Globus pallidus (tissue), 1 donor: ENCODE measurements around the gene LTBP1.
"Not testable (repeated sequence)": the region's sequence is repeated elsewhere in the genome, so short reads cannot be mapped to it uniquely, and the experiment has no call there.

Source experiments
- DNase-seq: peaks from one replicate; pipeline ENCODE4 v3.0.0-alpha.2; 2015; ENCODE audit warnings: low spot score

The LTBP1 gene, protein sequence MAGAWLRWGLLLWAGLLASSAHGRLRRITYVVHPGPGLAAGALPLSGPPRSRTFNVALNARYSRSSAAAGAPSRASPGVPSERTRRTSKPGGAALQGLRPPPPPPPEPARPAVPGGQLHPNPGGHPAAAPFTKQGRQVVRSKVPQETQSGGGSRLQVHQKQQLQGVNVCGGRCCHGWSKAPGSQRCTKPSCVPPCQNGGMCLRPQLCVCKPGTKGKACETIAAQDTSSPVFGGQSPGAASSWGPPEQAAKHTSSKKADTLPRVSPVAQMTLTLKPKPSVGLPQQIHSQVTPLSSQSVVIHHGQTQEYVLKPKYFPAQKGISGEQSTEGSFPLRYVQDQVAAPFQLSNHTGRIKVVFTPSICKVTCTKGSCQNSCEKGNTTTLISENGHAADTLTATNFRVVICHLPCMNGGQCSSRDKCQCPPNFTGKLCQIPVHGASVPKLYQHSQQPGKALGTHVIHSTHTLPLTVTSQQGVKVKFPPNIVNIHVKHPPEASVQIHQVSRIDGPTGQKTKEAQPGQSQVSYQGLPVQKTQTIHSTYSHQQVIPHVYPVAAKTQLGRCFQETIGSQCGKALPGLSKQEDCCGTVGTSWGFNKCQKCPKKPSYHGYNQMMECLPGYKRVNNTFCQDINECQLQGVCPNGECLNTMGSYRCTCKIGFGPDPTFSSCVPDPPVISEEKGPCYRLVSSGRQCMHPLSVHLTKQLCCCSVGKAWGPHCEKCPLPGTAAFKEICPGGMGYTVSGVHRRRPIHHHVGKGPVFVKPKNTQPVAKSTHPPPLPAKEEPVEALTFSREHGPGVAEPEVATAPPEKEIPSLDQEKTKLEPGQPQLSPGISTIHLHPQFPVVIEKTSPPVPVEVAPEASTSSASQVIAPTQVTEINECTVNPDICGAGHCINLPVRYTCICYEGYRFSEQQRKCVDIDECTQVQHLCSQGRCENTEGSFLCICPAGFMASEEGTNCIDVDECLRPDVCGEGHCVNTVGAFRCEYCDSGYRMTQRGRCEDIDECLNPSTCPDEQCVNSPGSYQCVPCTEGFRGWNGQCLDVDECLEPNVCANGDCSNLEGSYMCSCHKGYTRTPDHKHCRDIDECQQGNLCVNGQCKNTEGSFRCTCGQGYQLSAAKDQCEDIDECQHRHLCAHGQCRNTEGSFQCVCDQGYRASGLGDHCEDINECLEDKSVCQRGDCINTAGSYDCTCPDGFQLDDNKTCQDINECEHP (N-terminal part only)

GRCh38 chr2:32946314-32947075, at the start of gene LTBP1:
TSS of gene LTBP1 (plus strand) at chr2:32946953. CDS start at chr2:32947325, 372 bp downstream.
- peak; percentile 78 for DNase-seq

- no peak for DNase-seq
Observed at GRCh38 chr2:32900246-32900973, 46.3 kb upstream of the LTBP1 start.

DNA sequence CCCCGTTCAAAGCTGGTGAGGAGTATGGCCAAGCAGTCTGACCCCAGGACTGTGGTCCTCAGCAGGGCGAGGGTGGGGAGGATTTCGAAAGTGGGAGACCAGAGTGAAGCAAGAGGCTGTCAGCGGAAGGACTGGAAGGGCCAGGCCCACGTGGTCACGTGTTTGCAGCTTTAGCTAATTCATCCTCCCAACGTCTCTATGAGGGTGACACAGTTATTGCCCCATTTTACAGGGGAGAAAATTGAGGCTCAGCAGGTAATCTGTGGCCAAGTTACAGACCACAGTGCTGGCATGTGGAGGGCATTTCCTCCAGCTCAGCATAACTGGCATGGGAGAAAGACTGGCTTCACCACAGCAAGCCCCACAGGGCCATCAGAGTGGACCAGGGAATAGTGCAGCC, 45.4 kb upstream of the LTBP1 start:
- no peak for DNase-seq

DNA sequence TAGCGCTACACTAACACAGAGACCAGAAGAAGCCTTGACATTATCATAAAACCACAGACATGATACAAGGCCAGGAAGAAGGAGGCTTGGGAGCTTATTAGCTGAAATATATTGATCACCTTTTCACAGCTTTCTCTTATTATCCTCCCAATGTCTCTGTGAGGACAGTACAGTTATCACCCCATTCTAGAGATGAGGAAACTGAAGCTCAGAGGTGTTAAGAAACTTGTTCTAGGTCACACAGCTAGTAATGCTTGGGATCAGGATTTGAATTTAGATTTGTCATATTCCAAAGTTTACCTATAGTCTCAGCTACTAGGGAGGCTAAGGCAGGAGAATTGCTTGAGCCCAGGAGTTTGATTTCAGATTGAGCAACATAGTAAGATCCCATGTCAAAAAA, 44.6 kb upstream of the LTBP1 start:
- no peak for DNase-seq

GRCh38 chr2:32902986-32903385, 43.8 kb upstream of the LTBP1 start:
- DNase-seq, result no peak

DNA sequence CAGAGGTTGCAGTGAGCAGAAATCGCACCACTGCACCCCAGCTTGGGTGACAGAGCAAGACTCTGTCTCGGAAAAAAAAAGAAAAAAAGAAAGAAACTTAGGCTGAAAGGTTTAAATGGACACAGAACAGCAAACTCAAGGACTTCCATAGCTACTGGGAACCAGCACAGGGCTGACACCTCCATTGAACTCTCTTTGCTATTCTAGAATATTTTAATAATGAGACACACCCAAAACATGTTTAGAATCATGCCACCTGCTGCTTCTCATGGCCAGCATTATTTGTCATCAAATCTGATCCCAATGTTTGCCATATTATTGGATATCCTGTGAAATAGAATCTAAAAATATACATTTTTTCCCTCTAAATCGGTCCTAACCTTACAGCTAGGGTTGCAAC, 42.7 kb upstream of the LTBP1 start:
- DNase-seq, result no peak

- no peak for DNase-seq
Observed at GRCh38 chr2:32904751-32905150, 42.0 kb upstream of the LTBP1 start.

- DNase-seq, result no peak
Observed at GRCh38 chr2:32905270-32905669, 41.5 kb upstream of the LTBP1 start.

DNA sequence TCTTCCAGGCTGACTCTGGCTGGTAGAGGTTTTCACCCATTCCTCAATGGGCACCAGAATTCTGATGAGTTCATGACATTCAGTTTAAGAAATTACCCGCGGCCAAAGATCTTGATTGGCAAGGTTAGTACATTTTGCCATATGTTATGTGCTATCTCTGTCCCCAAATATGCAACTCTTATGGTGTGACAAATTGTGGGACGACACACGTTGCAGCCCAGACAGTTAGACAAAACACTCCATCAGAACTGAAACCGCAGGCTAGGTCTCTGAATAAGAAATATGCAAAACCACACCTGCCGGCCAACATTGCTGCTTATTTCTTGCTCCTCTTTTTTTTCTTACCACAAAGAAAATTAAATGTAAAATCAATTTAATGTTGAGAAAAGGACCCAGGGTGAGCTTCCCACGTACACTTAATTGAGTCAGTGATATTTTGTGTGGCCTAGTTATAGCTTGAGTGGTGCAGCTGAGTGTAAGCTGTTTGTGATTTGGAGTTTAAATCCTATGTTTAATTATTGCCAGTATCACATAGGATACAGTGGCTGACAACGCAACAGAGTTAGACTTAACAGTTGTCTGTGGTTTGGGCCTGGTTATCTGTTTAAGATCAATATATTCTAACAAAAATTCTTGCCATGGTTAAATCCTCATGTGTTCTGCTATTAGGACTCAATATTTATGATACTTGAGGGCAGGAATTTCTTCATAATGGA, 35.7 kb upstream of the LTBP1 start:
- no peak for DNase-seq

GRCh38 chr2:32915694-32916093, 31.1 kb upstream of the LTBP1 start:
- no peak for DNase-seq

- no peak for DNase-seq
Observed at GRCh38 chr2:32918774-32919173, 28.0 kb upstream of the LTBP1 start.

DNA sequence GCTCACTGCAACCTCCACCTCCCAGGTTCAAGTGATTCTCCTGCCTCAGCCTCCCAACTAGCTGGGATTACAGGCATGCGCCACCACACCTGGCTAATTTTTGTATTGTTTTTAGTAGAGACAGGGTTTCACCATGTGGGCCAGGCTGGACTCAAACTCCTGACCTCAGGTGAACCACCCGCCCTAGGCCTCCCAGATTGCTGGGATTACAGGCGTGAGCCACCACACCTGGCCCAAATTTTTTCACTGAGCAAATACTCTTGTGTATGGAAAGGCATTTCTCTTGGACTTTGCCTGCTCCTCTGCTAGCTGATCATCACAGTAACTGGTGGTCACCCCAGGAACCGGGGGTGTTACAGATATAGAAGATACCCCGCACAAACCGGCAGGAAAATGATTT, 26.9 kb upstream of the LTBP1 start:
- DNase-seq, result not testable (repeated sequence)

DNA sequence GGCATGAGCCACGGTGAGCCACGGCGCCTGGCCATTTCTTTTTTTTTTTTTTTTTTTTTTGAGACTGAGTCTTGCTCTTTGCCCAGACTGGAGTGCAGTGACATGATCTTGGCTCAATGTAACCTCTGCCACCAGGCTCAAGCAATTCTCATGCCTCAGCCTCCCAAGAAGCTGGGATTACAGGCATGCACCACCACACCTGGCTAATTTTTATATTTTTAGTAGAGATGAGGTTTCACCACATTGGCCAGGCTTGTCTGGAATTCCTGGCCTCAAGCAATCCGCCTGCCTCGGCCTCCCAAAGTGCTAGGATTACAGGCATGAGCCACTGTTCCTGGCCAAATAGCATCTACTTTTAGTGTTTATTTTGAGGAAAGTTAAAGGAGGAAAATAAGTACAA, 25.3 kb upstream of the LTBP1 start:
- DNase-seq, result not testable (repeated sequence)

DNA sequence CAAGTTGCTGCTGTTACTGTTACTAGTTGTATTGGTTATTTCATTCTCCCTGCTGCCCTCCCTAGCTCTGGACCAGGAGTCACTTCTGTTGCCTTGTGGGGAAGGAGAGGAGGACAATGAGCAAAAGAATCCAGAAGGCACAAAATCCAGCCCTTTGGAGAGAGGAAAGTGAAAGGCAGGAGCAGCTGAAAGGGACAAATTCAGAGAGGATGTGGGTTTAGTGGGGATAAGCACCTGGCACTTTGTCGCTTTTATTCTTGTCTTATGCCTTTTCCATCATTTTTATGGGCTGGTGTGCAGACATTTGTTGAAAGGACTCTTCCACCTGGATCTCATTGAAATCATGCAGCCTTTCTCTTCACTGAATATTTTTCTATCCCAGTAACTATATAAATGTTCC, 24.3 kb upstream of the LTBP1 start:
- DNase-seq, result no peak

- no peak for DNase-seq
Observed at GRCh38 chr2:32923109-32923508, 23.6 kb upstream of the LTBP1 start.

DNA sequence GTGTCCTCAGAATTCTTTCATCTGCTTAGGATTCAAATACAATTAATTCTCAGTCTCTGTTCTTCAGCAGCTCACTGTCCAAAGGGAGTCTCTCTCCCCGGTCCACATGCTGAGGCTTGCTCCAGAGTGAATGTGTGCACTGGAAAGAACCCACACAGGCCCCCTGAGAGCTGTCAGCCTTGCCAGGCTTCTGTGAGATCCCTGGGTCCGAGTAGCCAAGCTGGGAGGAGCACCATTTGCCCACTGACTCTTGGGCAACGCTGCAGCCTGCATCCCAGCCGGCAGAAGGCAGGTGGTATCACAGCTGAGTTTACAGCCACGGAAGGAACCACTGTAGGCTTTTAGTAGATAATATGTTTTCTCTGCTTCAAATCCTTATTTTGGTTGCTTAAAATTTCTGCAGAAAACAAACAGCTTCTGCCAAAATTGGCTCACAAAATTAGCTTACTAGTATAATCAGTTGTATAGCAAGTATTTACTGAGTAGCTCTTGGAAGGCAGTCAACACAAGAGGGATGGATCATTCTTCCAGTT, 21.4 kb upstream of the LTBP1 start:
- no peak for DNase-seq

DNA sequence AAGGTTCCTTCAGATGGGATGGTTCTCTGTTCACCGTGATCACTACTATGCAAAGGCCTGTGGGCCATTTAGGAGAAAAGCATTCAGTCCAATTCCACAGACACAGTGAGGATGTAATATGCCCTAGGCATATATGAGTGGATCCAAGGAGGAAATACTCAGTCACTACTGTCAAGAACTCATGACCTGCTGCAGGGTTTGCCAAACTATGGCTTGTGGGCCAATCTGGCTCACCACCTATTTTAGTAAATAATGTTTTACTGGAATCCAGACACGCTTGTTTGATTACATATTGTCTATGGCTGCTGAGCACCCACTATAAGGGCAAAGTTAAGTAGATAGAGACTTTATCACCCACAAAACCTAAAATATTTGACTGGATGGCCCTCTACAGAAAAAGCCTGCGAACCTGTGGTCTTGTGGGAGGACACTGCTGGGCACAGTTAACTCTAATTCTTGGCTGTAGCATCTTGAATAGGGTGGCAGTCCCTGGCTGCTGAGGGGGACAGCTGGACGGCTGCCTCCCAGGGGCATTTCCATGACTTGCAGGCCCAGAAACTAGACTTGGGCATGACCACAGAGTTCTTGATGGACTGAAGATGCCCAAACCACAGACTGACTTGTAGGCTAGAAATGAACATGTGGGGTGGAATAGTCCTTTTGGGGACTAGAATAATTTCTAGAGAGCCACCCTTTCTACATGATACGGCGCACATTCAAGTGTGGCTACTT, 20.6 kb upstream of the LTBP1 start:
- no peak for DNase-seq

- peak; percentile 88 for DNase-seq
Observed at GRCh38 chr2:32926708-32927084, 20.1 kb upstream of the LTBP1 start.

DNA sequence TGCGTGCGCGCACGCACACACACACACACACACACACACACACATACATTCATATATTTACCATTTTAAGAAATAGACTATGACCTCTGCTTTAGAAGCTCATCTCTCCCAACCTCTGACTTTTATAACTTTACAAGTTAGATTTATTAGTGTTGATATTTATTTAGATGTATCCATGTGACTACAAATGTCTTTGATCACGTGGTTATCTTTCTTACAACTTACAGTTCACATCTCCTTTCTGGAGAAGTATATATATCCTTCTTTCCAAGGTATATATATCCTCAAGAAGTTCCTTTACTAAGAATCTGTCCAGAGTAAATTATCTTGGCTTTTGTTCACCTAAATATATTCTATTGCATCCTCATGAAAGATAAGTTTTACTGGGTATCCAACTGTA, 16.3 kb upstream of the LTBP1 start:
- DNase-seq, result no peak
